ENCODE results near the gene SLC9A7. TPM values are rescaled to one million over a fixed set of nuclear protein-coding genes. Genes with fewer than 3 reads are reported as not detected.

Gene SLC9A7
- total and polyA plus RNA-seq, 12 donors = 2.3 to 22.8 (median 12.4) TPM

GRCh38 chrX:46611658-46612362, 147.1 kb downstream of the SLC9A7 start:
- Histone ChIP-seq H3K36me3 (replicated peaks in 1 of 2) (no peaks in the 10 kb centered on the region), H3K27ac (no peak overlapping the region), H3K9me3 (replicated peaks in 1 of 3) (no peaks in the 10 kb centered on the region), H3K4me1 (replicated peaks in 1 of 2) (no peaks in the 10 kb centered on the region), H3K27me3 (peaks cover 3% of the 10 kb centered on the region), H3K4me3 (no peak overlapping the region)
- TF ChIP-seq POLR2A (IDR thresholded peaks at IDR 0.05) = no peak
- TF ChIP-seq, protein P1, sequence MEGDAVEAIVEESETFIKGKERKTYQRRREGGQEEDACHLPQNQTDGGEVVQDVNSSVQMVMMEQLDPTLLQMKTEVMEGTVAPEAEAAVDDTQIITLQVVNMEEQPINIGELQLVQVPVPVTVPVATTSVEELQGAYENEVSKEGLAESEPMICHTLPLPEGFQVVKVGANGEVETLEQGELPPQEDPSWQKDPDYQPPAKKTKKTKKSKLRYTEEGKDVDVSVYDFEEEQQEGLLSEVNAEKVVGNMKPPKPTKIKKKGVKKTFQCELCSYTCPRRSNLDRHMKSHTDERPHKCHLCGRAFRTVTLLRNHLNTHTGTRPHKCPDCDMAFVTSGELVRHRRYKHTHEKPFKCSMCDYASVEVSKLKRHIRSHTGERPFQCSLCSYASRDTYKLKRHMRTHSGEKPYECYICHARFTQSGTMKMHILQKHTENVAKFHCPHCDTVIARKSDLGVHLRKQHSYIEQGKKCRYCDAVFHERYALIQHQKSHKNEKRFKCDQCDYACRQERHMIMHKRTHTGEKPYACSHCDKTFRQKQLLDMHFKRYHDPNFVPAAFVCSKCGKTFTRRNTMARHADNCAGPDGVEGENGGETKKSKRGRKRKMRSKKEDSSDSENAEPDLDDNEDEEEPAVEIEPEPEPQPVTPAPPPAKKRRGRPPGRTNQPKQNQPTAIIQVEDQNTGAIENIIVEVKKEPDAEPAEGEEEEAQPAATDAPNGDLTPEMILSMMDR (IDR thresholded peaks at IDR 0.05) = no peak
- 74 to 90% (median 79%) methylated on average over 12 to 13 of the region's 13 CpGs for WGBS, 4 donors
- intact Hi-C loops (cut with DNase I) = no loop called here
- DNase-seq = no peak

GRCh38 chrX:46610070-46610658, 148.8 kb downstream of the SLC9A7 start:
- 62 to 96% (median 83%) methylated on average over 3 to 5 of the region's 5 CpGs for WGBS, 4 donors
- Histone ChIP-seq H3K4me1 (replicated peaks in 1 of 2) (no peaks in the 10 kb centered on the region), H3K27ac (no peak overlapping the region), H3K36me3 (replicated peaks in 1 of 2) (no peaks in the 10 kb centered on the region), H3K9me3 (replicated peaks in 1 of 3) (no peaks in the 10 kb centered on the region), H3K27me3 (peaks cover 3% of the 10 kb centered on the region), H3K4me3 (no peak overlapping the region)
- intact Hi-C loops (cut with DNase I) = no loop called here
- no peak for DNase-seq
- TF ChIP-seq, protein P1 (IDR thresholded peaks at IDR 0.05) = no peak
- TF ChIP-seq POLR2A (IDR thresholded peaks at IDR 0.05) = no peak

- 66 to 95% (median 80%) methylated on average over 4 to 11 of the region's 11 CpGs for WGBS, 4 donors
- TF ChIP-seq, protein P1 (IDR thresholded peaks at IDR 0.05) = no peak
- TF ChIP-seq POLR2A (IDR thresholded peaks at IDR 0.05) = no peak
These were observed 151.0 kb downstream of the SLC9A7 start for GRCh38 chrX:46607916-46608315.

DNA sequence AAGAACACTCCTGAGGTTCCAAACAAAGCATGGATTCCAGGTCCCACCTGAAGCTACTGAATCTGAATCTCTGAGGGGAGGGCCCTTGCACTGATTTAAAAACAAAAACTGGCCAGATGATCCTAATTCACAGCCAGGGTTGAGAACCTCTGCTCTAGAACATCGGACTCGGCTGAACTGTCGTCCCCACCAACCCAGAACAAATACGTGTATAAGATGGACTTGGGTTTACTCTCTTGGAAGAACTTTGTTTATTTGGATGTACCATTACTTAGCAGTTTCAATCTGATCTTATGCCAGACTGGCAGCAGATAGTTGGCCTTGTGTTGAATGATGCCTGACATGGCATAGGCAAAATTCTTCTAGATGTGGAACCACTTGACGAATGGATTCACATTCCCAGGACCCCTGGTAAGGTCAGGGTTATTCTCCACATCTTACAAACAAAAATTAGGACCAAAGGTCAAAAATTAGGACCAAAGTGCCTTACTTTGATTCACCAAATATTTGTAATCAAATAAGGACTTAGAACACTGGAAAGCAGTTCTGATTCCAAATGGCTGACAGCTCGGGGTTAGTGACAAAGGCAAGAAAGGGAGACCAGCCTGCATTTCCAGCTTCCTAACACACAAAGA, 156.3 kb downstream of the SLC9A7 start:
- Histone ChIP-seq H3K27me3 (no peaks in the 10 kb centered on the region), H3K4me3 (no peak overlapping the region), H3K9me3 (replicated peaks in 1 of 3) (no peaks in the 10 kb centered on the region), H3K36me3 (replicated peaks in 1 of 2) (no peaks in the 10 kb centered on the region), H3K27ac (no peak overlapping the region), H3K4me1 (replicated peaks in 1 of 2) (no peaks in the 10 kb centered on the region)
- DNase-seq = no peak
- TF ChIP-seq, protein P1 (IDR thresholded peaks at IDR 0.05) = no peak
- no peak for TF ChIP-seq POLR2A (IDR thresholded peaks at IDR 0.05)
- intact Hi-C loops (cut with DNase I) = no loop called here
- WGBS, 4 donors = 81 to 95% (median 85%) methylated on average over 3 to 6 of the region's 6 CpGs

More at GRCh38 chrX:46607916-46608315, 151.0 kb downstream of the SLC9A7 start:
- intact Hi-C loops (cut with DNase I) = no loop called here
- Histone ChIP-seq H3K4me1 (replicated peaks in 1 of 2) (no peaks in the 10 kb centered on the region), H3K27ac (no peak overlapping the region), H3K27me3 (peaks cover 3% of the 10 kb centered on the region), H3K4me3 (no peak overlapping the region), H3K36me3 (replicated peaks in 1 of 2) (no peaks in the 10 kb centered on the region), H3K9me3 (replicated peaks in 1 of 3) (no peaks in the 10 kb centered on the region)
- no peak for DNase-seq

Measured in adrenal gland (tissue), 12 donors.